H1 (cell line): ENCODE measurements around the gene PGM1. TPM values are rescaled to one million over a fixed set of nuclear protein-coding genes. Genes with fewer than 3 reads are reported as not detected.
A peak's percentile ranks its signal among the peaks of the same experiment; 100 is the strongest.

Experiments used
- CTCF ChIA-PET: fragments of 300-600 bp; sonication (Branson Sonifier 250); formaldehyde crosslinking; loops from one replicate; lab custom pipeline; 2021; ENCODE audit not compliant: partially characterized antibody; lab: Charles Lee
- POLR2A ChIA-PET: fragments of 300-600 bp; sonication (Branson Sonifier 250); formaldehyde crosslinking; loops from one replicate; lab custom pipeline; 2021; ENCODE audit warnings: inconsistent platforms; ENCODE audit not compliant: partially characterized antibody; lab: Charles Lee
- DNase-seq, 2 experiments: peaks; one replicate each; pipeline versions ENCODE4 v3.0.0 to v3.0.0-alpha.2; 2010 to 2022; ENCODE audit warnings: low spot score in 2 of 2, low read depth in 1 of 2, mixed read lengths in 1 of 2
- FAIRE-seq: peaks from 2 replicates; lab custom pipeline; 2011; peaks lifted over from hg19 to GRCh38; lab: Jason Lieb, UNC
- H2AFZ ChIP-seq: 2 replicates; pipeline ENCODE4 v1.8.1; 2012; ENCODE audit warnings: low read length, inconsistent platforms
- H2AK5ac ChIP-seq: 2 replicates; pipeline ENCODE4 v1.6.1; 2013; ENCODE audit warnings: low read depth, low read length
- H2BK120ac ChIP-seq: replicated peaks from 2 replicates; pipeline ENCODE3; 2013; ENCODE audit warnings: low read depth, low read length, inconsistent platforms
- H2BK12ac ChIP-seq: 2 replicates; pipeline ENCODE4 v1.6.1; 2013; ENCODE audit warnings: low read depth, low read length
- H2BK15ac ChIP-seq: 2 replicates; pipeline ENCODE4 v1.6.1; 2013; ENCODE audit warnings: low read length
- H2BK20ac ChIP-seq: 2 replicates; pipeline ENCODE4 v1.6.1; 2013; ENCODE audit warnings: low read length
- H2BK5ac ChIP-seq: 2 replicates; pipeline ENCODE4 v1.6.1; 2013; ENCODE audit warnings: low read depth, low read length
- H3K14ac ChIP-seq: 2 replicates; pipeline ENCODE4 v1.6.1; 2013; ENCODE audit warnings: inconsistent platforms; ENCODE audit not compliant: insufficient read length
- H3K18ac ChIP-seq: 2 replicates; pipeline ENCODE4 v1.6.1; 2013; ENCODE audit warnings: low read length; ENCODE audit errors: extremely low read depth
- H3K23ac ChIP-seq: 2 replicates; pipeline ENCODE4 v1.6.1; 2013; ENCODE audit warnings: inconsistent platforms; ENCODE audit not compliant: insufficient read length
- H3K23me2 ChIP-seq: 2 replicates; pipeline ENCODE4 v1.6.1; 2013; ENCODE audit warnings: low read depth, low read length
- H3K27ac ChIP-seq: 2 replicates; pipeline ENCODE4 v1.6.1; 2011; ENCODE audit warnings: low read depth, low read length, inconsistent platforms
- H3K27me3 ChIP-seq, 4 experiments: replicated peaks in 1 of 4; 1 replicate in 1 of 4; 2 replicates in 3 of 4; pipeline versions ENCODE4 v1.6.1 to v1.8.1; 2011 to 2013; ENCODE audit warnings: low read length in 3 of 4, mild to moderate bottlenecking in 3 of 4, inconsistent platforms in 2 of 4, mixed read lengths in 2 of 4, moderate library complexity in 1 of 4; ENCODE audit not compliant: control insufficient read depth in 3 of 4, insufficient read depth in 3 of 4; ENCODE audit errors: extremely low read depth in 1 of 4
- H3K36me3 ChIP-seq, 4 experiments: 2 replicates each; pipeline versions ENCODE4 v1.6.1 to v1.8.1; 2011 to 2013; ENCODE audit warnings: mild to moderate bottlenecking in 4 of 4, low read length in 3 of 4, moderate library complexity in 2 of 4, control low read depth in 1 of 4, inconsistent platforms in 1 of 4; ENCODE audit not compliant: insufficient read depth in 4 of 4, control insufficient read depth in 2 of 4
- H3K4ac ChIP-seq: replicated peaks from 2 replicates; pipeline ENCODE3; 2013; ENCODE audit warnings: low read length, low read depth, mixed read lengths, inconsistent platforms; ENCODE audit not compliant: insufficient read length
- H3K4me1 ChIP-seq, 4 experiments: replicated peaks in 1 of 4; 1 replicate in 1 of 4; 2 replicates in 3 of 4; pipeline versions ENCODE4 v1.6.1 to v1.8.1; 2011 to 2013; ENCODE audit warnings: low read length in 3 of 4, inconsistent platforms in 2 of 4, mixed read lengths in 1 of 4; ENCODE audit not compliant: insufficient read depth in 4 of 4, control insufficient read depth in 3 of 4
- H3K4me2 ChIP-seq, 2 experiments: 2 replicates each; pipeline versions ENCODE4 v1.6.1 to v1.8.1; 2011 to 2013; ENCODE audit warnings: low read depth in 2 of 2, low read length in 2 of 2, control low read depth in 1 of 2, inconsistent platforms in 1 of 2, mild to moderate bottlenecking in 1 of 2; ENCODE audit not compliant: insufficient read depth in 1 of 2
- H3K4me3 ChIP-seq, 4 experiments: fragments of 200-600, 300-600 bp in 1 of 4; sonication (generic), shearing (Covaris generic), sonication (Bioruptor Twin) in 1 of 4; 2 replicates each; pipeline versions ENCODE4 v1.5.1 to v1.8.1; 2011 to 2016; ENCODE audit warnings: low read length in 4 of 4, low read depth in 3 of 4, control low read depth in 2 of 4, inconsistent platforms in 2 of 4, mild to moderate bottlenecking in 2 of 4, mixed read lengths in 1 of 4, moderate library complexity in 1 of 4; ENCODE audit not compliant: insufficient read depth in 2 of 4; ENCODE audit errors: extremely low read depth in 1 of 4
- H3K56ac ChIP-seq: replicated peaks from 2 replicates; pipeline ENCODE3; 2013; ENCODE audit warnings: low read depth, mild to moderate bottlenecking, mixed read lengths, low read length, inconsistent platforms; ENCODE audit not compliant: insufficient read length
- H3K79me1 ChIP-seq: 2 replicates; pipeline ENCODE4 v1.6.1; 2013; ENCODE audit warnings: low read depth, low read length, control low read depth
- H3K79me2 ChIP-seq, 2 experiments: 2 replicates each; pipeline versions ENCODE4 v1.6.1 to v1.8.1; 2012 to 2013; ENCODE audit warnings: low read length in 2 of 2, mild to moderate bottlenecking in 2 of 2, inconsistent platforms in 1 of 2; ENCODE audit not compliant: insufficient read depth in 2 of 2, control insufficient read depth in 1 of 2
- H3K9ac ChIP-seq, 4 experiments: replicated peaks in 1 of 4; 1 replicate in 1 of 4; 2 replicates in 3 of 4; pipeline versions ENCODE4 v1.6.1 to v1.8.1; 2011 to 2013; ENCODE audit warnings: low read depth in 3 of 4, low read length in 3 of 4, control low read depth in 2 of 4, mild to moderate bottlenecking in 2 of 4, moderate library complexity in 2 of 4, inconsistent platforms in 1 of 4; ENCODE audit errors: extremely low read depth in 1 of 4
- H3K9me3 ChIP-seq, 2 experiments: 2 replicates each; pipeline versions ENCODE4 v1.6.1 to v1.8.1; 2012 to 2013; ENCODE audit warnings: mild to moderate bottlenecking in 2 of 2, moderate library complexity in 2 of 2, control low read depth in 1 of 2, inconsistent platforms in 1 of 2, low read depth in 1 of 2, low read length in 1 of 2, mixed read lengths in 1 of 2; ENCODE audit not compliant: insufficient read depth in 2 of 2
- H4K20me1 ChIP-seq, 2 experiments: replicated peaks in 1 of 2; 2 replicates each; pipeline versions ENCODE3 to v1.8.1; 2011 to 2013; ENCODE audit warnings: inconsistent platforms in 2 of 2, low read length in 2 of 2, mild to moderate bottlenecking in 1 of 2; ENCODE audit not compliant: insufficient read depth in 2 of 2, control insufficient read depth in 1 of 2
- H4K5ac ChIP-seq: 2 replicates; pipeline ENCODE4 v1.6.1; 2013; ENCODE audit warnings: low read length, low read depth, mixed read lengths, inconsistent platforms; ENCODE audit not compliant: insufficient read length
- H4K8ac ChIP-seq: 2 replicates; pipeline ENCODE4 v1.8.0; 2013; ENCODE audit warnings: mild to moderate bottlenecking, moderate library complexity, low read length, inconsistent platforms; ENCODE audit not compliant: insufficient read depth; ENCODE audit errors: extremely low read depth
- H4K91ac ChIP-seq: replicated peaks from 2 replicates; pipeline ENCODE3; 2013; ENCODE audit warnings: low read length, mixed read lengths, inconsistent platforms; ENCODE audit not compliant: insufficient read length
- RAD21 ChIP-seq, 2 experiments: IDR thresholded peaks in 1 of 2; conservative IDR thresholded peaks in 1 of 2; 2 replicates each; pipeline ENCODE4 v1.6.1; 2011; ENCODE audit warnings: low read depth in 2 of 2, low read length in 2 of 2, improper control_type of control experiment in 1 of 2, inconsistent platforms in 1 of 2, mild to moderate bottlenecking in 1 of 2, moderate library complexity in 1 of 2
- RNF2 ChIP-seq: fragments of 200-900, 300-1000 bp; sonication (generic); IDR thresholded peaks from 2 replicates; pipeline ENCODE4 v1.7.1; 2016; ENCODE audit warnings: borderline replicate concordance, low read depth, mild to moderate bottlenecking, antibody characterized with exemption, low read length; ENCODE audit not compliant: poor library complexity, severe bottlenecking; ENCODE audit errors: missing control alignments
- WGBS, 2 experiments: shearing (Covaris generic) in 1 of 2; methylation state at CpG; one replicate each; pipeline versions ENCODE4 v1.1.6 to v1.1.7; 2013 to 2015; ENCODE audit warnings: low lambda C conversion rate in 2 of 2, mixed read lengths in 2 of 2, inconsistent platforms in 1 of 2, low coverage in 1 of 2, missing lambda C conversion rate in 1 of 2; ENCODE audit not compliant: insufficient replicate concordance in 2 of 2, insufficient coverage in 1 of 2, insufficient read length in 1 of 2; ENCODE audit errors: extremely low coverage in 1 of 2, missing lambda C conversion rate in 1 of 2; 5-methylcytosine and 5-hydroxymethylcytosine counted together
- polyA plus RNA-seq, 7 experiments: library from polyadenylated mRNA; depleted of rRNA in 3 of 7; stranded (reverse) in 5 of 7; unstranded in 2 of 7; fragments of >200 nt in 5 of 7; fragments of 200-250 nt in 2 of 7; gene quantifications; 1 replicate in 5 of 7; 2 replicates in 1 of 7; 4 replicates in 1 of 7; pipeline versions ENCODE4 v1.2.1 to v1.2.3, GENCODE V29; 2011 to 2013; ENCODE audit warnings: missing spikeins in 2 of 7, mixed read lengths in 2 of 7
- total RNA-seq: library from RNA; stranded (reverse); fragmentation: NEBNext Ultra II Directional; extraction: Animal tissue kit (Norgen Biotek cat#: 25700); gene quantifications from 2 replicates; pipeline ENCODE4 v1.2.1, GENCODE V29; 2021
- TF ChIP-seq, protein P1 (sequence below), 3 experiments: IDR thresholded peaks; 1 replicate in 2 of 3; 2 replicates in 1 of 3; pipeline versions ENCODE4 v1.5.1 to v1.6.1; 2011; ENCODE audit warnings: low read length in 3 of 3, mild to moderate bottlenecking in 3 of 3, inconsistent platforms in 2 of 3, low read depth in 1 of 3, moderate library complexity in 1 of 3; ENCODE audit not compliant: insufficient read depth in 1 of 3; ENCODE audit errors: control extremely low read depth in 1 of 3

The PGM1 gene
- total and polyA plus RNA-seq, 2 of the 8 experiments (the other 6 are each of a cell fraction or from before 2014, with no cell fraction given), result 33.0 to 65.4 TPM

DNA sequence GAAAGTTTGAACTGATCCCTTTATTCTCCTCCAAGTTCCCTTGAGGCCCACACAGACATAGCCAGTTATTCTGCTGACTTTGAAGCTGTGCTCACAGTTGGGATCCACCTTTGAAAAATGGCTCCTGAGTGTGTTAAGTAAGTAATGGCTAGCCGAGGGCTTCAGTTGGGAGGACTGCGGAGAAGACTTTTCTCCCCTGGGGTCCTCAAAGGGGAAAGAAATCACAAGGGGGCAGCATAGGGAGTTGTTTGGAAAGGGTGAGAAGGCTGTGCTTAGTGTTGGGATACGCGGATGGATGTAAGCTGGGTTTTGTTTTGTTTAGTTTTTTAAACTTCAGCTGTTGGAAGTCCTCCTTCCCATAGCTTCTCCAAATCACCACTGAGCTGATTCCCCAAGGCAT lies 8.3 kb downstream of the PGM1 start:
- Histone ChIP-seq H3K36me3 (no peaks in the 10 kb centered on the region), H3K9ac (no peak overlapping the region), H3K79me2 (no peaks in the 10 kb centered on the region), H2BK12ac (no peak overlapping the region), H4K91ac (no peak overlapping the region), H3K4me2 (no peak overlapping the region), H3K4me1 (peaks cover 0 to 4% (median 0%) of the 10 kb centered on the region in 4 experiments; a peak in 2 of 7 replicates), H2BK120ac (no peak overlapping the region), H4K8ac (no peak overlapping the region), H2BK5ac (no peak overlapping the region), H3K79me1 (peaks cover 5% of the 10 kb centered on the region; the same call in 1 of the 2 replicates), H4K20me1 (peaks cover 0 to 4% of the 10 kb centered on the region in 2 experiments), H3K27ac (no peak overlapping the region), H3K18ac (no peak overlapping the region), H3K56ac (no peak overlapping the region), H3K23me2 (no peaks in the 10 kb centered on the region), H2BK20ac (no peak overlapping the region), H3K23ac (no peak overlapping the region), H4K5ac (no peak overlapping the region), H2BK15ac (no peak overlapping the region), H3K9me3 (no peaks in the 10 kb centered on the region), H3K27me3 (no peaks in the 10 kb centered on the region; a peak in 1 of 7 replicates), H2AFZ (no peak overlapping the region), H2AK5ac (no peak overlapping the region), H3K4ac (no peak overlapping the region), H3K4me3 (no peak overlapping the region), H3K14ac (no peak overlapping the region)
- no peak for DNase-seq
- CTCF ChIA-PET, result interaction anchor here (0.5 to 2.1 kb wide), 5 partner anchors 9 to 46 kb away, joined by 3 to 10 read pairs (median 4); no protein-coding TSS in a partner anchor
- FAIRE-seq, result peak; percentile 57
- POLR2A ChIA-PET, result interaction anchor here (1.1 to 1.8 kb wide), 3 partner anchors 10 to 46 kb away, joined by 3 read pairs; no protein-coding TSS in a partner anchor
- TF ChIP-seq RAD21 (IDR thresholded peaks at IDR 0.05 in 1 of 2, conservative IDR thresholded peaks at IDR 0.05 in 1 of 2; ENCODE audit: low read depth in 2 of 2, low read length in 2 of 2), result peak in 1 of 2 experiments; percentile 21; a peak in 1 of 4 replicates
- TF ChIP-seq RNF2, result no peak
- TF ChIP-seq, protein P1, sequence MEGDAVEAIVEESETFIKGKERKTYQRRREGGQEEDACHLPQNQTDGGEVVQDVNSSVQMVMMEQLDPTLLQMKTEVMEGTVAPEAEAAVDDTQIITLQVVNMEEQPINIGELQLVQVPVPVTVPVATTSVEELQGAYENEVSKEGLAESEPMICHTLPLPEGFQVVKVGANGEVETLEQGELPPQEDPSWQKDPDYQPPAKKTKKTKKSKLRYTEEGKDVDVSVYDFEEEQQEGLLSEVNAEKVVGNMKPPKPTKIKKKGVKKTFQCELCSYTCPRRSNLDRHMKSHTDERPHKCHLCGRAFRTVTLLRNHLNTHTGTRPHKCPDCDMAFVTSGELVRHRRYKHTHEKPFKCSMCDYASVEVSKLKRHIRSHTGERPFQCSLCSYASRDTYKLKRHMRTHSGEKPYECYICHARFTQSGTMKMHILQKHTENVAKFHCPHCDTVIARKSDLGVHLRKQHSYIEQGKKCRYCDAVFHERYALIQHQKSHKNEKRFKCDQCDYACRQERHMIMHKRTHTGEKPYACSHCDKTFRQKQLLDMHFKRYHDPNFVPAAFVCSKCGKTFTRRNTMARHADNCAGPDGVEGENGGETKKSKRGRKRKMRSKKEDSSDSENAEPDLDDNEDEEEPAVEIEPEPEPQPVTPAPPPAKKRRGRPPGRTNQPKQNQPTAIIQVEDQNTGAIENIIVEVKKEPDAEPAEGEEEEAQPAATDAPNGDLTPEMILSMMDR (IDR thresholded peaks at IDR 0.05; ENCODE audit: control extremely low read depth in 1 of 3, insufficient read depth in 1 of 3, low read depth in 1 of 3, low read length in 3 of 3), result peak in 1 of 3 experiments; percentile 23; a peak in 1 of 4 replicates
- 89% methylated on average over 4 of the region's 4 CpGs; no CpG with 5 or more reads in 1 of the 2 experiments for WGBS, 2 experiments
